HepG2 (cell line): Measurements from ENCODE around the gene HEY2. TPM values are rescaled to one million over a fixed set of nuclear protein-coding genes. Genes with fewer than 3 reads are reported as not detected.
A peak's percentile ranks its signal among the peaks of the same experiment; 100 is the strongest.

Source experiments
- ARID2 ChIP-seq: sonication (generic); formaldehyde crosslinking; IDR thresholded peaks from 2 replicates; pipeline ENCODE4 v1.8.1; 2022; ENCODE audit warnings: mild to moderate bottlenecking, missing genetic modification reagents, borderline replicate concordance
- ATAD3A ChIP-seq: sonication (generic); formaldehyde crosslinking; IDR thresholded peaks from 2 replicates; pipeline ENCODE4 v1.4.0; 2020; ENCODE audit warnings: missing genetic modification reagents
- BCL6 ChIP-seq: IDR thresholded peaks from 2 replicates; pipeline ENCODE4 v1.6.1; 2016; ENCODE audit warnings: missing genetic modification reagents, missing compliant biosample characterization
- DMAP1 ChIP-seq: IDR thresholded peaks from 2 replicates; pipeline ENCODE4 v1.6.1; 2016
- HMG20A ChIP-seq: IDR thresholded peaks from 2 replicates; pipeline ENCODE4 v1.6.1; 2016; ENCODE audit warnings: borderline replicate concordance
- JUND ChIP-seq: sonication (generic); formaldehyde crosslinking; IDR thresholded peaks from 2 replicates; pipeline ENCODE4 v1.8.0; 2022; ENCODE audit warnings: mild to moderate bottlenecking, missing genetic modification reagents
- KLF6 ChIP-seq: IDR thresholded peaks from 2 replicates; pipeline ENCODE4 v1.8.0; 2016; ENCODE audit warnings: missing biosample characterization, missing genetic modification reagents
- MAFF ChIP-seq: IDR thresholded peaks from 2 replicates; pipeline ENCODE4 v1.6.1; 2011; ENCODE audit warnings: low read depth, low read length, improper control_type of control experiment
- NFIB ChIP-seq: sonication (generic); formaldehyde crosslinking; IDR thresholded peaks from 2 replicates; pipeline ENCODE4 v1.9.0; 2021; ENCODE audit warnings: missing genetic modification reagents, mild to moderate bottlenecking, borderline replicate concordance
- RFXANK ChIP-seq: IDR thresholded peaks from 2 replicates; pipeline ENCODE4 v1.6.1; 2016
- RFXAP ChIP-seq: sonication (generic); formaldehyde crosslinking; IDR thresholded peaks from 2 replicates; pipeline ENCODE4 v1.4.0; 2020; ENCODE audit warnings: missing genetic modification reagents, borderline replicate concordance
- SOX6 ChIP-seq, 2 experiments: fragments of 450-650 bp in 1 of 2; sonication (generic) in 1 of 2; formaldehyde crosslinking in 1 of 2; IDR thresholded peaks; 2 replicates each; pipeline versions ENCODE4 v1.4.0 to v1.6.1; 2017 to 2020; ENCODE audit warnings: antibody characterized with exemption in 1 of 2, mild to moderate bottlenecking in 1 of 2, missing genetic modification reagents in 1 of 2
- SRY ChIP-seq: sonication (generic); formaldehyde crosslinking; IDR thresholded peaks from 2 replicates; pipeline ENCODE4 v1.8.0; 2022; ENCODE audit warnings: mild to moderate bottlenecking, missing genetic modification reagents
- TSC22D2 ChIP-seq: sonication (generic); formaldehyde crosslinking; IDR thresholded peaks from 2 replicates; pipeline ENCODE4 v1.5.1; 2020; ENCODE audit warnings: missing genetic modification reagents, mild to moderate bottlenecking, borderline replicate concordance
- ZGPAT ChIP-seq: IDR thresholded peaks from 2 replicates; pipeline ENCODE4 v1.6.1; 2016; ENCODE audit warnings: mild to moderate bottlenecking
- ZNF33A ChIP-seq: sonication (generic); formaldehyde crosslinking; IDR thresholded peaks from 2 replicates; pipeline ENCODE4 v1.5.1; 2020; ENCODE audit warnings: missing genetic modification reagents, mild to moderate bottlenecking, moderate library complexity, borderline replicate concordance
- ZNF547 ChIP-seq: sonication (generic); formaldehyde crosslinking; IDR thresholded peaks from 2 replicates; pipeline ENCODE4 v1.5.1; 2020; ENCODE audit warnings: mild to moderate bottlenecking, missing genetic modification reagents
- ZNF772 ChIP-seq: sonication (generic); formaldehyde crosslinking; IDR thresholded peaks from 2 replicates; pipeline ENCODE4 v1.5.0; 2020; ENCODE audit warnings: mild to moderate bottlenecking, missing genetic modification reagents
- polyA plus RNA-seq, 8 experiments: library from polyadenylated mRNA; depleted of rRNA in 3 of 8; stranded (reverse) in 7 of 8; unstranded in 1 of 8; fragments of >200 nt; fragmentation: Illumina TruSeq in 4 of 8; extraction: Trizol in 4 of 8; gene quantifications; 2 replicates each; pipeline versions ENCODE4 v1.2.1 to v1.2.3, GENCODE V29; 2011 to 2016; ENCODE audit warnings: low read depth in 4 of 8, missing spikeins in 1 of 8, mixed read lengths in 1 of 8; ENCODE audit not compliant: insufficient read depth in 1 of 8
- total RNA-seq, 5 experiments: library from RNA; depleted of rRNA; stranded (reverse); fragments of >200 nt; fragmentation: Illumina TruSeq; extraction: Trizol; gene quantifications; 2 replicates each; pipeline ENCODE4 v1.2.3, GENCODE V29; 2016; ENCODE audit warnings: low read depth in 1 of 5
- TF ChIP-seq, protein P1 (sequence below): IDR thresholded peaks from 2 replicates; pipeline ENCODE4 v1.6.1; 2016; ENCODE audit warnings: low read depth, borderline replicate concordance
- TF ChIP-seq, protein P2 (sequence below): sonication (generic); formaldehyde crosslinking; IDR thresholded peaks from 2 replicates; pipeline ENCODE4 v1.9.0; 2021; ENCODE audit warnings: missing genetic modification reagents, mild to moderate bottlenecking, borderline replicate concordance
- TF ChIP-seq, protein P3 (sequence below): sonication (generic); formaldehyde crosslinking; IDR thresholded peaks from 2 replicates; pipeline ENCODE4 v1.4.0; 2020; ENCODE audit warnings: missing genetic modification reagents, borderline replicate concordance
- TF ChIP-seq, protein P4 (sequence below): IDR thresholded peaks from 2 replicates; pipeline ENCODE4 v1.6.1; 2018; ENCODE audit warnings: missing genetic modification reagents, mild to moderate bottlenecking, missing compliant biosample characterization

HEY2 gene
- total and polyA plus RNA-seq, 2 of the 13 experiments (the other 11 are each of a cell fraction or from before 2014, with no cell fraction given), result 0.04 TPM

- TF ChIP-seq BCL6 (CRISPR knock-in tag), result no peak
- no peak for TF ChIP-seq ZNF772
- TF ChIP-seq ZNF547 (CRISPR knock-in tag), result no peak
- TF ChIP-seq, protein P1, sequence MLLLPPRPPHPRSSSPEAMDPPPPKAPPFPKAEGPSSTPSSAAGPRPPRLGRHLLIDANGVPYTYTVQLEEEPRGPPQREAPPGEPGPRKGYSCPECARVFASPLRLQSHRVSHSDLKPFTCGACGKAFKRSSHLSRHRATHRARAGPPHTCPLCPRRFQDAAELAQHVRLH (CRISPR knock-in tag), result no peak
- TF ChIP-seq HMG20A (CRISPR knock-in tag), result no peak
- no peak for TF ChIP-seq MAFF
- TF ChIP-seq, protein P2, sequence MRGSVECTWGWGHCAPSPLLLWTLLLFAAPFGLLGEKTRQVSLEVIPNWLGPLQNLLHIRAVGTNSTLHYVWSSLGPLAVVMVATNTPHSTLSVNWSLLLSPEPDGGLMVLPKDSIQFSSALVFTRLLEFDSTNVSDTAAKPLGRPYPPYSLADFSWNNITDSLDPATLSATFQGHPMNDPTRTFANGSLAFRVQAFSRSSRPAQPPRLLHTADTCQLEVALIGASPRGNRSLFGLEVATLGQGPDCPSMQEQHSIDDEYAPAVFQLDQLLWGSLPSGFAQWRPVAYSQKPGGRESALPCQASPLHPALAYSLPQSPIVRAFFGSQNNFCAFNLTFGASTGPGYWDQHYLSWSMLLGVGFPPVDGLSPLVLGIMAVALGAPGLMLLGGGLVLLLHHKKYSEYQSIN (CRISPR knock-in tag), result no peak
- no peak for TF ChIP-seq ATAD3A (CRISPR knock-in tag)
- no peak for TF ChIP-seq ZGPAT
- TF ChIP-seq NFIB (CRISPR knock-in tag), result 0 out of 2 replicates have a peak, but pooled peaks have one; percentile 36
- no peak for TF ChIP-seq SOX6 (IDR thresholded peaks at IDR 0.05)
- TF ChIP-seq SOX6 (CRISPR knock-in tag; IDR thresholded peaks at IDR 0.05), result no peak; the same call in 1 of the 2 replicates
- no peak for TF ChIP-seq SRY (CRISPR knock-in tag)
- no peak for TF ChIP-seq KLF6 (CRISPR knock-in tag)
- TF ChIP-seq DMAP1 (CRISPR knock-in tag), result no peak
- TF ChIP-seq ZNF33A (CRISPR knock-in tag), result no peak
- no peak for TF ChIP-seq ARID2 (CRISPR knock-in tag)
- TF ChIP-seq, protein P3, sequence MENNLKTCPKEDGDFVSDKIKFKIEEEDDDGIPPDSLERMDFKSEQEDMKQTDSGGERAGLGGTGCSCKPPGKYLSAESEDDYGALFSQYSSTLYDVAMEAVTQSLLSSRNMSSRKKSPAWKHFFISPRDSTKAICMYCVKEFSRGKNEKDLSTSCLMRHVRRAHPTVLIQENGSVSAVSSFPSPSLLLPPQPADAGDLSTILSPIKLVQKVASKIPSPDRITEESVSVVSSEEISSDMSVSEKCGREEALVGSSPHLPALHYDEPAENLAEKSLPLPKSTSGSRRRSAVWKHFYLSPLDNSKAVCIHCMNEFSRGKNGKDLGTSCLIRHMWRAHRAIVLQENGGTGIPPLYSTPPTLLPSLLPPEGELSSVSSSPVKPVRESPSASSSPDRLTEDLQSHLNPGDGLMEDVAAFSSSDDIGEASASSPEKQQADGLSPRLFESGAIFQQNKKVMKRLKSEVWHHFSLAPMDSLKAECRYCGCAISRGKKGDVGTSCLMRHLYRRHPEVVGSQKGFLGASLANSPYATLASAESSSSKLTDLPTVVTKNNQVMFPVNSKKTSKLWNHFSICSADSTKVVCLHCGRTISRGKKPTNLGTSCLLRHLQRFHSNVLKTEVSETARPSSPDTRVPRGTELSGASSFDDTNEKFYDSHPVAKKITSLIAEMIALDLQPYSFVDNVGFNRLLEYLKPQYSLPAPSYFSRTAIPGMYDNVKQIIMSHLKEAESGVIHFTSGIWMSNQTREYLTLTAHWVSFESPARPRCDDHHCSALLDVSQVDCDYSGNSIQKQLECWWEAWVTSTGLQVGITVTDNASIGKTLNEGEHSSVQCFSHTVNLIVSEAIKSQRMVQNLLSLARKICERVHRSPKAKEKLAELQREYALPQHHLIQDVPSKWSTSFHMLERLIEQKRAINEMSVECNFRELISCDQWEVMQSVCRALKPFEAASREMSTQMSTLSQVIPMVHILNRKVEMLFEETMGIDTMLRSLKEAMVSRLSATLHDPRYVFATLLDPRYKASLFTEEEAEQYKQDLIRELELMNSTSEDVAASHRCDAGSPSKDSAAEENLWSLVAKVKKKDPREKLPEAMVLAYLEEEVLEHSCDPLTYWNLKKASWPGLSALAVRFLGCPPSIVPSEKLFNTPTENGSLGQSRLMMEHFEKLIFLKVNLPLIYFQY, result no peak
- no peak for TF ChIP-seq RFXANK (CRISPR knock-in tag)
- no peak for TF ChIP-seq RFXAP (CRISPR knock-in tag)
- no peak for TF ChIP-seq TSC22D2 (CRISPR knock-in tag)
- no peak for TF ChIP-seq JUND (CRISPR knock-in tag)
- TF ChIP-seq, protein P4, sequence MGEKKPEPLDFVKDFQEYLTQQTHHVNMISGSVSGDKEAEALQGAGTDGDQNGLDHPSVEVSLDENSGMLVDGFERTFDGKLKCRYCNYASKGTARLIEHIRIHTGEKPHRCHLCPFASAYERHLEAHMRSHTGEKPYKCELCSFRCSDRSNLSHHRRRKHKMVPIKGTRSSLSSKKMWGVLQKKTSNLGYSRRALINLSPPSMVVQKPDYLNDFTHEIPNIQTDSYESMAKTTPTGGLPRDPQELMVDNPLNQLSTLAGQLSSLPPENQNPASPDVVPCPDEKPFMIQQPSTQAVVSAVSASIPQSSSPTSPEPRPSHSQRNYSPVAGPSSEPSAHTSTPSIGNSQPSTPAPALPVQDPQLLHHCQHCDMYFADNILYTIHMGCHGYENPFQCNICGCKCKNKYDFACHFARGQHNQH (CRISPR knock-in tag), result no peak
Measured at GRCh38 chr6:125749865-125750691, 646 bp downstream of the HEY2 start (continued).
